ENCODE results near the gene PIK3R3.

The PIK3R3 gene

DNA sequence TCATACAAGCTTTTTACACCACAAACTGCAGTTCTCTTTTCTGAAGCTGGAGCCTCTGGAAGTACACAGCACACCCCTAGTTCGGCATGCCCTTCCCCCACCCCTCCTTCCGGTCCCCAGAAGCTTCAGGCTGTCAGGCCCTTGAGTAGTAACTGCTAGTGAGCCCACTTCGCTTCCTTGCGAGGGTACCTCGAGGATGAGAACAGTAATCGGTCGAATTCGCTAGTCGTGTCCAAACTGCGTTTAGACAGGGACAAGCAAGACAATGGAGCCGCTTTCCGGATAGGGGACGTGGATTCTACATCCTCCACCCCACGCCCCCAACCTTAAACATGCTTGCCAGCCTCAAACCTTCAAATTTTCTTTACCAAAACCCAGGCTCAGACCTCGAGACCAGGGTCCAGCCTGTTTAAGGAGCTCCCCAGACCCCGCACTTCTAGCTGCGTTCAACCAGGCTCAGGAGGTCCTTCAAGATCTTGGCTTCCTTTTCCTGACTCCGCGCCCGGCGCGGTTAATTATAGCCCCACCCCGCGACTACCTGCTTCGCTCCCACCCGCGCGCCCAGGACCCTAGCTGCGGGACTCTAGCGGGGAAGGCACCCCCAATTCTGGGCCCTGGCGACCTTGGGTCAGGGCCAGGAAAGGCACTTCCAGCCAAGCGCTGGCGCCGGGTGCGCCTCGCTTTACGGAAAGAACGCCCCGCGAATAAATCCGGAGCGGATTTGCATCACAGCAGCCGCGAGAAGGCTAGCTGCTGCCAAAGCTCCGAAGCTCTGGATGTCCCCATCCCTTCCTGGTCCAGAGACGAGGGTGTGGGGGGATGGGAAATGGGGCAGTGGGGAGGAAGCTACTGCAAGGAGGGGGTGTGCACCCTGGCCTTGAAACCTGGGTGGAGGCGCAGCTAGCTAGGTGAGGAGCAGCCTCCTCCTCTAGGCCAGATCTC lies 34.4 kb upstream of the PIK3R3 start:
- TF ChIP-seq, protein P1, sequence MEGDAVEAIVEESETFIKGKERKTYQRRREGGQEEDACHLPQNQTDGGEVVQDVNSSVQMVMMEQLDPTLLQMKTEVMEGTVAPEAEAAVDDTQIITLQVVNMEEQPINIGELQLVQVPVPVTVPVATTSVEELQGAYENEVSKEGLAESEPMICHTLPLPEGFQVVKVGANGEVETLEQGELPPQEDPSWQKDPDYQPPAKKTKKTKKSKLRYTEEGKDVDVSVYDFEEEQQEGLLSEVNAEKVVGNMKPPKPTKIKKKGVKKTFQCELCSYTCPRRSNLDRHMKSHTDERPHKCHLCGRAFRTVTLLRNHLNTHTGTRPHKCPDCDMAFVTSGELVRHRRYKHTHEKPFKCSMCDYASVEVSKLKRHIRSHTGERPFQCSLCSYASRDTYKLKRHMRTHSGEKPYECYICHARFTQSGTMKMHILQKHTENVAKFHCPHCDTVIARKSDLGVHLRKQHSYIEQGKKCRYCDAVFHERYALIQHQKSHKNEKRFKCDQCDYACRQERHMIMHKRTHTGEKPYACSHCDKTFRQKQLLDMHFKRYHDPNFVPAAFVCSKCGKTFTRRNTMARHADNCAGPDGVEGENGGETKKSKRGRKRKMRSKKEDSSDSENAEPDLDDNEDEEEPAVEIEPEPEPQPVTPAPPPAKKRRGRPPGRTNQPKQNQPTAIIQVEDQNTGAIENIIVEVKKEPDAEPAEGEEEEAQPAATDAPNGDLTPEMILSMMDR (IDR thresholded peaks at IDR 0.05), result no peak

DNA sequence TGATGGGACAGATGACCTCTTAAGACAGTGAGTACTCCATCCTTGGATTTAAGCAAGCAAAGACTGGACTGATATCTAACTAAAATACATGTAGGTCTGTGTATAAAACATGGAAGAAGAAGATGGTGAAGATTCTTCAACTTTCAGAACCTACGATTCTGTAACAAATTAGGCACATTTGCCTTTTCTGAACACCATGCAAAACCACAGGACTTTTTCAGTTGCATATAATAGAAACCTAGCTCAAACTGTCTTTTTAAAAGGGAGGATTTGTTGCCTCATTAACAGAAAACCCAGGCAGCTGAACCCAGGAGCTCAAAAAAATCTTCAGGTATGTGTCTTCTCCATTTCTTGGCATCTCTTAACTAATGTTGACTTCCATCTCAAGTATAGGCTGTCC lies 27.8 kb upstream of the PIK3R3 start:
- TF ChIP-seq, protein P1 (IDR thresholded peaks at IDR 0.05), result no peak

DNA sequence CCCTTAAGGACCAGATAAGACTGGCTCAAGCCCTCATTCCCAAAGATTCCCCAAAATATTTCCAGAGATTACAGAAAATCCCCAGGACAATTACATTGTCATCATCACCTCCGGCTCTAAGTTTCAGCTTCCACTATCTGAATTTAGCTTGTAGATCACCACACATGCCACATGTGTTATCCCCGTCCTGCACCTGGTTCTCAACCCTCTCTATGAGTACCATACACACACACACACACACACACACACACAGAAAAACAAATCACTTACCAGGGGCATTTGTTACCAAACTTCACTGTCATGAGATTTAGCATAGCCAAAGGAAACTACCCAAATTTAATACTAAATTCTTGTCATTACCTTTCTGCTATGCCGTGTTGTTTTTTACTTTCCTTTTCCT lies 27.1 kb upstream of the PIK3R3 start:
- TF ChIP-seq, protein P1 (IDR thresholded peaks at IDR 0.05), result no peak

DNA sequence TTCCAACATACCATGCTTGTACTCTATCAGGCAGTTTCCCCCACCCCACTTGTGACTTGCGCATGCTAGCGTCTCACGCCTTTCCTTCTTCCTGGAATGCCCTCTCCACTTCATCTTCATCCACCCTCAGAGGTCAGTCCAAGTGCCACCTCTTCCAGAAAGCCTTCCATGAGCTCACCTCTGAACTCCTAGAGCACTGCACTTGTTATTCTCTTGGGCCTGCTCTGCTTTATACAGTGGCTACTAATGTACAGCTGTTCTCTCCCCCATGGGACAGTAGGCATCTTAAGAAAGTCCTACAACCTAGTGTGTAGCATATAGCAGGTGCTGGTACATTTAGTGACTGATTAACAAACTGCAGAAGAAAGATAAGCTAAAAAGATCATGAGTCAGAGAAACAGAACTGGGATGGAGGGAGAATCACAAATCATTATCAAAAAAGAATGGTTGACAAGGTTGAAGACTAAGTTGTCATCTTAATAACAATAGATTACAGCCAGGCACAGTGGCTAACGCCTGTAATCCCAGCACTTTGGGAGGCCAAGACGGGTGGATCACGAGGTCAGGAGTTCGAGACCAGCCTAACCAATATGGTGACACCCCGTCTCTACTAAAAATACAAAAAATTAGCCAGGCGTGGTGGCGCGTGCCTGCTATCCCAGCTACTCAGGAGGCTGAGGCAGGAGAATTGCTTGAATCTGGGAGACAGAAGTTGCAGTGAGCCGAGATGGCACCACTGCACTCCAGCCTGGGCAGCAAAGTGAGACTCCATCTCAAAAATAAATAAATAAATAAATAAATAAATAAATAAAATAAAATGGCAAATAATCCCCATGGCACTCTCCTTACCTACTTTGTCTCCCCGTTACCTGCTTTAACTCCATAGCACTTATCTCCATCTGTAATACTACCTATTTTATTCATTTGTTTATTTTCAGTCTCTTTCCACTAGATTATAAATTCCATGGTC lies 26.2 kb upstream of the PIK3R3 start:
- TF ChIP-seq, protein P1 (IDR thresholded peaks at IDR 0.05), result no peak

DNA sequence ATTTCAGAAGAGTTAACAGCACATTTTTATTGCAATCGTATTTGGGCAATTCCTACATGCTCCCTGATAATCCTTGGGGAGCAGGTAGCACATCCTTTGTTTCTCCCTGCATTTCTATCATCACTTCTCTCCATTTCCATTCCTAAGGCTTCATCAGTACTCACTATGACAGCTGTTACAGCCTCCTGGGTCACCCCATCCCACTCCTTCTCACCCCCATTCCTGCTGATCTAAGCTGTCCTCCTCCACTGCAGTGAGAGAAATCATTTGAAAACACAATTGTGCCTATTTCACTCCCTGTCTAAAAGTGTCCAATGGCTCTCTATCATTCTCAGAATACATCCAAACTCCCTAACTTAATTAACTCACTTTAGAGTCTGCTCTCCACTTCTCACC lies 25.5 kb upstream of the PIK3R3 start:
- TF ChIP-seq, protein P1 (IDR thresholded peaks at IDR 0.05), result no peak

DNA sequence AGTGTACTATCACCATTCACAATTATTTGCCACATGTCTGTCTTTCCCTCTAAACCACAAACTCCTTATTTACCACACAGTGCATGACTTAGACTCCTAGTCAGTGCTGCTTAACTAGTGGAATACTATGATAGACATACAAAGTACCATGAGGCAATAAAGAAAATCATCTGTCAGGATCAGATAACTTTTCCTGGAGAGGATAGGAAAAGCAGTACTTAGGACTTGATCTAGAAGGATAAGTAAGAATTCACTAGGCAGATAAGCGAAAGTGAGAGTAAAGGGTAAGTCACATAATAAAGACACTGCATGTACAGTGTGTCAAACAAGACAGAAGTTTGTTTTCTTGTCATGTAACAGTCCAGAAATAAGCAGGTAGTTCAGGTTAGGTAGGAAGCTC lies 21.3 kb upstream of the PIK3R3 start:
- TF ChIP-seq, protein P1 (IDR thresholded peaks at IDR 0.05), result no peak

DNA sequence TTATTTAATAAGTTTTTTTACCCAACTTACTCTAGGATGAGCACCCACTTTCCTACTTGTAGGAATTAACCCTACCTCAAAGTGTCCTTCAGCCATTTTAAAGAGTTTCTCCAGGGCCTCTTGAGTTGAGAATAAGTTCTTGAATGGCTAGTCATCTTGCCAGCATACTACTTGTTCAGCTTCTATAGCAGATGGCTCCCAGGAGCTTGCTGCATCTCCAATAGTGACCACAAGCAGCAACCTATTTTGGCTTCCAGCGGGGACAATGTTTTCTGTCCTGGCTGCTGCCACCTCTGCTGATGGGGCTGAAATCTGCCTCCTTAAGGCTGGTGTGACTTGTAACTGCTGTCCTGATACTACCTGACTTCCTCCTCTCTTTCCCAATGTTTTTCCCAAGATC lies 20.8 kb upstream of the PIK3R3 start:
- TF ChIP-seq, protein P1 (IDR thresholded peaks at IDR 0.05), result no peak
